ENCODE data around the gene CFAP73. TPM values are rescaled to one million over a fixed set of nuclear protein-coding genes. Genes with fewer than 3 reads are reported as not detected.

CFAP73 gene
- total RNA-seq, 2 experiments from 2014 or later: 0.23 to 0.34 TPM

DNA sequence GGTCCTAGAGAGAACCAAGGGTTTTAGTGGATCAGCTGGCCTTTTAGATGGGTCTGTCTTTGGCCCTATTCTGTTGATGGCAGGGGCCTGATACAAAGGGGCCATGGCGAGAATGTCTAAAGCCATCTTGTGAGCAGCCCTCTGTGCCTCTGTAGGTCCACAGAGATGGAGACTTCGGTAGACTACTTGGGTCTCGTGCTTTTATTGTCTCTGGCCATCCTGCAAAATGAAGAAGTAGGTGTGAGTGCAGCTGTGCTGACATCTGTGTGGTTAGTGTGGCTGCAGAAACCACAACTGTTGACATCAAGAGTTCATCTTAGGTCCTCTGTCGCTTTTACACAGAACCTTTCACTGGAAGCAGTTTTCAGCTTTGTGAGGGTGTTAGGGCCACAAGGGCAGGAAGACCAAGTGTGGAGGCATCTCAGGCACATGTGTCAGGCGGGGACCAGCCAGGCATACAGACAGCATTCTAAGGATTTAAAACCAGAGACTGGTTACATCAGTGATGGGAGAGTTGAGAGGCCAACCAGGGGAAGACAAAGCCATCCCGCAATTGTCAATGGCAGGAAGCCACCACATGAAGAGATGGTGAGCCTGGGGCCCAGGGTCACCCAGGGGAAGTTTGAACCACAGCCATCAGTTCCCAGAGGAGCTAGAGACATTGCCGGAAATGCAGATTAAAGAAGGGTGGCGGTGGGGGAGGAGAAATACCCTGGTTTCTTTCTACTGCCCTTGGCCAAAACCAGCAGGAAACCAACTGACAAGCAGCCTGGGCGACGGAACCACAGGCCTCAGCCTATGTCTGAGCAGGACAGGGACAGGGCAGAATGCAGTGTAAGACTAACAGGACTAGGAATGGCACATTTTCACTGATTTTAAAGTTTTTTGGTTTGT, 58.8 kb downstream of the CFAP73 start:
- Mint-ChIP-seq H3K9me3 (ENCODE audit: insufficient read depth) (no peaks in the 10 kb centered on the region), H3K36me3 (ENCODE audit: low read depth) (peaks cover 8% of the 10 kb centered on the region), H3K4me1 (ENCODE audit: low read depth) (peaks cover 67% of the 10 kb centered on the region), H3K27ac (peak overlapping the region; percentile 93), H3K4me3 (peak overlapping the region; percentile 56), H3K27me3 (ENCODE audit: low read depth) (no peaks in the 10 kb centered on the region)
- ATAC-seq (peak; percentile 82), DNase-seq (peak; percentile 90)
- ChIA-PET CTCF (interaction anchor here (1.1 to 2.1 kb wide), 7 partner anchors 9 to 34 kb away, joined by 3 to 17 read pairs (median 4); partner anchors contain the start of gene TPCN1), POLR2A (interaction anchor here (0.6 to 1.7 kb wide), 7 partner anchors 11 to 230 kb away, joined by 3 to 22 read pairs (median 5); partner anchors contain the start of genes OAS2, RITA1 and TPCN1)

Small RNA genes within 50 kb of the gene (microRNA-seq; reads per million reads assigned to microRNA genes)
- gene MIR7106: not detected

Other genes starting within 250 kb of the CFAP73 start
- gene OAS1, start 242.8 kb upstream of the CFAP73 start, total RNA-seq: 100 to 1,000 TPM; 143 to 146 TPM
- 100 to 1,000 TPM; 199 to 202 TPM for gene OAS3, start 211.2 kb upstream of the CFAP73 start, total RNA-seq
- 100 to 1,000 TPM; 237 to 242 TPM for gene OAS2, start 171.2 kb upstream of the CFAP73 start, total RNA-seq
- gene DTX1, start 93.0 kb upstream of the CFAP73 start, total RNA-seq: not detected
- gene RASAL1, start 14.0 kb upstream of the CFAP73 start, total RNA-seq: under 1 TPM; 0.26 to 0.47 TPM
- 10 to 100 TPM; 79.4 to 82.0 TPM for gene DDX54, start 35.8 kb downstream of the CFAP73 start, total RNA-seq
- gene RITA1, start 36.0 kb downstream of the CFAP73 start, total RNA-seq: 10 to 100 TPM; 21.0 to 22.6 TPM
- 10 to 100 TPM; 13.7 to 16.1 TPM for gene TPCN1, start 71.7 kb downstream of the CFAP73 start, total RNA-seq
- gene SLC8B1, start 185.4 kb downstream of the CFAP73 start, total RNA-seq: 10 to 100 TPM; 23.8 to 24.7 TPM
- 10 to 100 TPM; 11.1 to 12.0 TPM for gene PLBD2, start 208.9 kb downstream of the CFAP73 start, total RNA-seq